ENCODE results near the gene LMBR1L.

DNA sequence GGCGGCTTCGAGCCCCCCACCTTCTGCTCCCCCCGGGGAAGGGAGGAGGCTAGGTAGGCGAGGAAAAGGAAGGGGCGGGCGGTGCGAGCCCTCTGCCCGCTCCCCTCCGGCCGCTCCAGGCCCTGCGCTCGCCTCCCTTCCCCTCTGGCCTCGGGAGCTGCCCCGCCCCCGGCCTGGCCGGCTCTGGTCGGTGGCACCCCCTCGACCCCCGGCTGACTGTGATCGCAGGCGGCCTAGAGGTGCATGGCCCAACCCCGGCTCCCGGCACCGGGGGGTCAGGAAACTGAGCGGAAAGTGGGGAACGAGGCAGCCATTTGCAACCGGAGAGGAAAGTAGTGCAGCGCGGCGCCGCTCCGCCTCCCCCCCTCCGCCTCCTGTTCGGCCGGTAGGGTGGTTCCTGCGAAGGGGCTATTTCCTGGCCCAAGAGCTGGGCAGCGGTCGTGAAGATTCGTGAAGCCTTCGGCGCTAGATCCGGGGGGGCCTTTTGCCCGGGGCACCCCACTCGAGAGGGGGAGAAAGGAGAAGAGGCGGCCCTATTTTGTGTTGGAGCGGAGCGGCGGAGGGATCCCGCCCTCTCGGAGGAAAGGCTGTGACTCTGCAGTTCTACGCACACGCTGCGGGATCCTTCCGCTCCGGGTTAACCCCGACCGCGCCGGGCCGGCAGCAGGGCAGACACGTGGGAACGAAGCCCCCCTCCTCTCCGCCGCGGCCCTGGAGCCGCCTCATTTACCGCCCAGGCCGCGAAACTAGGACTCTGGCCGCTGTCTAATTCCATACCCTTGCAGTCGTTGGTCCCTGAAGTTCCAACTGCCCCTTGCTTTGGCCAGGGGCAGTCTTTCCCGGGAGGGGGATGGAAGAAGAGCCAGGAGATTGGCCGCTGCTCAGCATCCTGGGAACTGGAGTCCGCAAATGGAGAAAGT is 50.1 kb downstream of the LMBR1L start, which contains the start of gene KMT2D:
- TF ChIP-seq, protein P1, sequence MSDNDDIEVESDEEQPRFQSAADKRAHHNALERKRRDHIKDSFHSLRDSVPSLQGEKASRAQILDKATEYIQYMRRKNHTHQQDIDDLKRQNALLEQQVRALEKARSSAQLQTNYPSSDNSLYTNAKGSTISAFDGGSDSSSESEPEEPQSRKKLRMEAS (IDR thresholded peaks at IDR 0.05): peak; percentile 99
- TF ChIP-seq REST (IDR thresholded peaks at IDR 0.05; ENCODE audit: low read depth) (no peak), EGR1 (IDR thresholded peaks at IDR 0.05) (peak; percentile 43), NFIC (IDR thresholded peaks at IDR 0.05) (peak; percentile 60), RAD21 (IDR thresholded peaks at IDR 0.05; ENCODE audit: low read depth) (no peak), TEAD4 (IDR thresholded peaks at IDR 0.05) (peak; percentile 60; the same call in 1 of the 2 replicates), YY1 (IDR thresholded peaks at IDR 0.05; ENCODE audit: low read depth) (peak; percentile 92), CEBPB (IDR thresholded peaks at IDR 0.05) (peak; percentile 48; the same call in 1 of the 2 replicates), FOXM1 (IDR thresholded peaks at IDR 0.05; ENCODE audit: borderline replicate concordance, low read depth) (peak; percentile 62)

Measured in Ishikawa (cell line).